ENCODE measurements around the gene ELOVL5. TPM values are rescaled to one million over a fixed set of nuclear protein-coding genes. Genes with fewer than 3 reads are reported as not detected.
"Not testable (repeated sequence)": the region's sequence is repeated elsewhere in the genome, so short reads cannot be mapped to it uniquely, and the experiment has no call there.

Gene ELOVL5, protein sequence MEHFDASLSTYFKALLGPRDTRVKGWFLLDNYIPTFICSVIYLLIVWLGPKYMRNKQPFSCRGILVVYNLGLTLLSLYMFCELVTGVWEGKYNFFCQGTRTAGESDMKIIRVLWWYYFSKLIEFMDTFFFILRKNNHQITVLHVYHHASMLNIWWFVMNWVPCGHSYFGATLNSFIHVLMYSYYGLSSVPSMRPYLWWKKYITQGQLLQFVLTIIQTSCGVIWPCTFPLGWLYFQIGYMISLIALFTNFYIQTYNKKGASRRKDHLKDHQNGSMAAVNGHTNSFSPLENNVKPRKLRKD
- 12.4 and 13.7 TPM in 2 replicates for total RNA-seq (2014; rRNA removed; shearing (Covaris generic); ENCODE audit: low replicate concordance)

DNA sequence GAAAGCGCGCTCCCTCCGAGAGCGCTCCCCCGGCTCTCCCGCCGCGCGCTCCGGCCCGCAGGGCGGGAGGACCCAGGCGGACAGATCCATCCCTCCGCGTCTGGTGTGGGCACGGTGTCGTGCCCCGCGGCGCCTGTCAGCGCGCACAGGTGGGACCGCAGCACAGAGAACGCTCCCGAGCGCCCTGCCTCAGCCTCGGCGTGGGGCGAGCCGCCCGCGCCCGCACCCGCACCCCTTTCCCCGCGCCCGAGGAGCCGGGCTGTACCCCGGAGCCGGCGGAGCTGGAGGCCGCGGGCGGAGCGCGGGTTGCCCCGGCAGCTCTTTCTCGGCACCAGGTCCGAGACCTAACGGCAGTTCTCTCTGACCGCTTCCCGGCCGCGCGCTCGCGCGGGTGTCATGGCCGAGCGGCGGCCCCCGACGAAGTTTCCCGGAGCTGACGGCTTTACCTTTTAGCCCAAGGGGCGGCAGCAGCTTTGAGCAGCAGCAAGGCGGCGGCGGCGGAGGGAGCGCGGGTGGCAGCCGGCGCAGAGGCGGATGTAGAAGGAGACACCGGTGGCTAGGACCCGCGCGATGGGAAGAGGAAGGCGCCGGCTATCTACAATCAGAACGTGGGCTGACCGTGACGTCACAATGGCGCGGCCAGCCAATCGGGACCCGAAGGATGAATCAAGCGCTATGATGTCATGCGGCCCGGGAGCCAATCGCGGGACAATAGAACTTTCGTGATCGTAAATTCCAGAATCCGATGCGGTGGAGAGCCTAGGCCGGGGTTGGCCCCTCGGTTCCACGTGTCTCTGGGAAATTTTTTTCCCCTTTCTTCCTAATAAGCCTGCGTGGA, at the start of gene ELOVL5:
TSS of gene ELOVL5 (minus strand) at position 580 of the 838 bp plus-strand sequence. CDS start 53,251 bp downstream, outside the sequence.
- peaks cover 15% of the 10 kb centered on the region for H3K36me3 ChIP-seq
- peak; percentile 96 for DNase-seq
- H3K9me3 ChIP-seq: no peaks in the 10 kb centered on the region
- H3K4me3 ChIP-seq: peak within 1 kb of the TSS; percentile 89
- H3K27me3 ChIP-seq: no peaks in the 10 kb centered on the region

DNA sequence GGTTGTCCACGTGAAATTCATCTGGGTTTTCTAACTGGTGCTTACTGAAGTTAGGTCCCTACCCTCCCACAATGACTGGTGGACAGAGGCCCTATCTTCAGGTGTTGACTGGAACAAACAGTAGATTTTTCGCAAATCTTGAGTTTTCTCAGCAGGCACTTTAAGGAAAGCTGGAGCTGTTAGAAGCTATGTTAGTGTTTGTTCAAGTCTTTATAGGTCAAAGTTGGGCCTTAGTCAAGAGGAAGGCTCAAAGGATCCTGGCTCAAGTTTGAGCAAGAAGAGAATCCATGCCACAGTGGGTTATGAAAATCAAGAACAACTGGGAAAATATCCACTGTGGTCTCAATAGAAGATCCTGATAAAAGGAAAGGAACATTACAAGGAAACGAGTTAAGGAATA, 48.5 kb upstream of the ELOVL5 start:
- no peak overlapping the region for H3K4me3 ChIP-seq
- no peaks in the 10 kb centered on the region for H3K27me3 ChIP-seq
- no peaks in the 10 kb centered on the region for H3K36me3 ChIP-seq
- DNase-seq: no peak
- no peaks in the 10 kb centered on the region for H3K9me3 ChIP-seq

- no peaks in the 10 kb centered on the region for H3K36me3 ChIP-seq
- DNase-seq: no peak
- H3K4me3 ChIP-seq: no peak overlapping the region
- H3K27me3 ChIP-seq: no peaks in the 10 kb centered on the region
- H3K9me3 ChIP-seq: no peaks in the 10 kb centered on the region
Observed at GRCh38 chr6:53395986-53396385, 47.2 kb upstream of the ELOVL5 start.

- Histone ChIP-seq H3K9me3 (no peaks in the 10 kb centered on the region), H3K4me3 (no peak overlapping the region), H3K36me3 (no peaks in the 10 kb centered on the region), H3K27me3 (no peaks in the 10 kb centered on the region)
- DNase-seq: no peak
Observed at GRCh38 chr6:53394704-53395103, 46.0 kb upstream of the ELOVL5 start.

DNA sequence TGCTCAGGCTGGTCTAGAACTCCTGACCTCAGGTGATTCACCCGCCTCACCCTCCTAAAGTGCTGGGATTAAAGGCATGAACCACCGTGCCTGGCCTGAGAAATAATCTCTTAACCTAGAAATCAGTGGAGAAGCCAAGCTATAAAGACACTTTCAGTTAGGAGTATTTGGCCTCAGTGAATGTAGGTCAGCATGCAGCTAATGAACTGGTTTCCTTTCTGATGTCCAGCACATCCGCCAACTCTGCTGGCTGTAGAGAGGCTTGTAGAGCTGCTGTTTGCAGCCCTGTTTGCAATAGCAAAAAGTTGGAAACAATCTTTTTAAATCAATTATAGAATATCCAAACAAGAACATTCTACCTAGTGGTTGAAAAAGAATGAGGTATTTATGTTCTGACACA, 42.4 kb upstream of the ELOVL5 start:
- no peaks in the 10 kb centered on the region for H3K9me3 ChIP-seq
- H3K36me3 ChIP-seq: no peaks in the 10 kb centered on the region
- no peak for DNase-seq
- no peak overlapping the region for H3K4me3 ChIP-seq
- H3K27me3 ChIP-seq: no peaks in the 10 kb centered on the region

DNA sequence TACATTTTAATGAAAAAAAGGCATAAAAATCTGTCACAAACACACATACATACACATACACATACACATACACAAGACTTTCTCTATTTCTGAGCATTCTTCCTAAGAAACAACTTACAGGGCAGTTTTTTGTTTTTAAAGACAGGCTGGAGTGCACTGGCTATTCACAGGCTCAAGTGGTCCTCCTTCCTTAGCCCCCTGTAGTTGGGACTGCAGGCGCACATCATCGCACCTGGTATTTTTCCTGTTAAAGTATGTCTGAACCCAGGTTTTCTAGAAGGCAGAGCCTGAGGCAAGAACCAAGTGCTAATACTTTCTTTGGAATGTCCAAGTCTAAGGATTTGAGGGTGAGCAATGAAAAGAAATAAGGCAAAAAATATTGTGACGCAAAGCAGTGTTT, 41.3 kb upstream of the ELOVL5 start:
- no peaks in the 10 kb centered on the region for H3K27me3 ChIP-seq
- no peak overlapping the region for H3K4me3 ChIP-seq
- no peak for DNase-seq
- H3K36me3 ChIP-seq: no peaks in the 10 kb centered on the region
- no peaks in the 10 kb centered on the region for H3K9me3 ChIP-seq

- H3K27me3 ChIP-seq, H3K9me3 ChIP-seq: not testable (repeated sequence)
Observed at GRCh38 chr6:53388615-53389014, 39.9 kb upstream of the ELOVL5 start.

DNA sequence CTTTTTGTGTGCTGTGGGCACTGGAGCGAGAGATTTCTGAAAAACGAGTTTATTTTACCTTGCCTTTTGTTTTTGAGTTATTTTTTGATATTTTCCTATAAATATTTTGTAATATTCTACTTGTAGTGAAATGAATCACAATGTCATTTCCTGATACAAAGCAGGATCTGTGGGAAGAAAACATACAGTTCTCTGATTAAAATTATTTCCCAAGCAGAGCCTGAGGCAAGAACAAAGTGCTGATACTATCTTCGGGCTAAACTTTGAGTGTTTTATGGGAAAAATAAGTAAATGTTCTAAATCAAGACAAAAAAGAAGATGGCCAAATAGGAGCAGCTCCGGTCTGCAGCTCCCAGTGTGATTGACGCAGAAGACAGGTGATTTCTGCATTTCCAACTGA, 33.7 kb upstream of the ELOVL5 start:
- H3K36me3 ChIP-seq: no peaks in the 10 kb centered on the region
- no peaks in the 10 kb centered on the region for H3K9me3 ChIP-seq
- H3K27me3 ChIP-seq: no peaks in the 10 kb centered on the region
- H3K4me3 ChIP-seq: no peak overlapping the region
- no peak for DNase-seq

More at GRCh38 chr6:53388615-53389014, 39.9 kb upstream of the ELOVL5 start:
- not testable (repeated sequence) for DNase-seq, H3K36me3 ChIP-seq, H3K4me3 ChIP-seq

DNA sequence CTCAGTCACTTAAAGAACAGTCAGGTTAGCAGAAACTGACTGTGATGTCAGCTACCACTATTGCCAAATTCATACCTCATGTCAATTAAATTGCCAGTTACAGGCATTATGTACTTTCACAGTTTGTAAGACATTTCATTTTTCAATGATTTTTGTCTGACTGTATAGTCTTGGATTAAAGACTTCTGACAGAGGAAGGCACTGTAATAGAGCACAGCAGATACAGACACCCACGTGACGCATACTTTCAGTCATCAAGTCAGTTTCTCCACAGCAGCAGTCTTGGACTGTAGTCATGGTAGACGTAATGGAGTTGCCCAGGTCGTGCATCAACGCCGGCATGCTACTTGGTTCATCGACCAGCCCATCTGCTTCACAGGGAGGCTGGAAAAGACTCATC, 29.5 kb upstream of the ELOVL5 start:
- no peaks in the 10 kb centered on the region for H3K27me3 ChIP-seq
- no peaks in the 10 kb centered on the region for H3K36me3 ChIP-seq
- H3K9me3 ChIP-seq: no peaks in the 10 kb centered on the region
- no peak overlapping the region for H3K4me3 ChIP-seq
- no peak for DNase-seq

GRCh38 chr6:53377793-53378192, 29.0 kb upstream of the ELOVL5 start:
- Histone ChIP-seq H3K36me3 (no peaks in the 10 kb centered on the region), H3K9me3 (no peaks in the 10 kb centered on the region), H3K4me3 (no peak overlapping the region), H3K27me3 (no peaks in the 10 kb centered on the region)
- no peak for DNase-seq

- no peaks in the 10 kb centered on the region for H3K9me3 ChIP-seq
- H3K4me3 ChIP-seq: no peak overlapping the region
- DNase-seq: no peak
- no peaks in the 10 kb centered on the region for H3K27me3 ChIP-seq
- no peaks in the 10 kb centered on the region for H3K36me3 ChIP-seq
Observed at GRCh38 chr6:53377289-53377688, 28.5 kb upstream of the ELOVL5 start.

GRCh38 chr6:53376661-53377226, 28.0 kb upstream of the ELOVL5 start:
- H3K36me3 ChIP-seq: no peaks in the 10 kb centered on the region
- H3K4me3 ChIP-seq: no peak overlapping the region
- no peak for DNase-seq
- no peaks in the 10 kb centered on the region for H3K9me3 ChIP-seq
- H3K27me3 ChIP-seq: no peaks in the 10 kb centered on the region

- Histone ChIP-seq H3K27me3 (no peaks in the 10 kb centered on the region), H3K36me3 (no peaks in the 10 kb centered on the region), H3K9me3 (no peaks in the 10 kb centered on the region), H3K4me3 (no peak overlapping the region)
- no peak for DNase-seq
Observed at GRCh38 chr6:53375847-53376246, 27.1 kb upstream of the ELOVL5 start.

DNA sequence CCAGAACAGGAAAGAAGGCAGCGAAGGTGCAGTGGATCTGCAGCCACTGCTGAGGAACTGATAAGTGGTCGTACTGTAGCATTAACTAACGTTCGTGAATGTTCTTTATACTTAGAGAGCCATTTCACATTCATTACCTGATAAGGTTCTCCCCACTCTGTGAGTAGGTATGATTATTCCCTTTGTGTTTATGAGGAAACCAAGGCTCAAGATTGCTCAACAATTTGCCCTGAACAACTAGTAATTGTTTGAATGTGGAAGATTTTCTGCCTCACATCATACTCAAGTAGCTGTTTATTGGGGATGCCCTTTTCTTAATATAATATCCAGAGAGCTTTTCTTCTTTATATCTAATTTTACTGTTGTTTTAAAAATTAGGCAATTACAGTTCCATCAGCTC, 24.9 kb upstream of the ELOVL5 start:
- no peak for DNase-seq
- Histone ChIP-seq H3K27me3 (no peaks in the 10 kb centered on the region), H3K4me3 (no peak overlapping the region), H3K9me3 (no peaks in the 10 kb centered on the region), H3K36me3 (no peaks in the 10 kb centered on the region)

- DNase-seq: no peak
- Histone ChIP-seq H3K4me3 (no peak overlapping the region), H3K27me3 (no peaks in the 10 kb centered on the region), H3K36me3 (no peaks in the 10 kb centered on the region), H3K9me3 (no peaks in the 10 kb centered on the region)
Observed at GRCh38 chr6:53369876-53370515, 21.2 kb upstream of the ELOVL5 start.

- Histone ChIP-seq H3K36me3 (no peaks in the 10 kb centered on the region), H3K4me3 (no peak overlapping the region), H3K27me3 (no peaks in the 10 kb centered on the region), H3K9me3 (no peaks in the 10 kb centered on the region)
- no peak for DNase-seq
Observed at GRCh38 chr6:53369051-53369450, 20.3 kb upstream of the ELOVL5 start.

GRCh38 chr6:53366128-53366641, 17.4 kb upstream of the ELOVL5 start:
- H3K27me3 ChIP-seq: no peaks in the 10 kb centered on the region
- no peak for DNase-seq
- H3K4me3 ChIP-seq: no peak overlapping the region
- H3K9me3 ChIP-seq: no peaks in the 10 kb centered on the region
- no peaks in the 10 kb centered on the region for H3K36me3 ChIP-seq

Measured in MG63 (cell line).